Mesenteric fat pad (tissue), 1 donor: ENCODE measurements around the gene SLC4A4. TPM values are rescaled to one million over a fixed set of nuclear protein-coding genes. Genes with fewer than 3 reads are reported as not detected.

Experiments
- DNase-seq: peaks from one replicate; pipeline ENCODE4 v3.0.0-alpha.2; 2020; ENCODE audit warnings: low spot score
- total RNA-seq: library from RNA; stranded (reverse); fragmentation: NEBNext Ultra II Directional; extraction: Animal tissue kit (Norgen Biotek cat#: 25700); gene quantifications from one replicate; pipeline ENCODE4 v1.2.1, GENCODE V29; 2021
- donor health status: DM: yes; HTN: yes; CAD: no.

SLC4A4 gene
- total RNA-seq, 1 donor from 2014 or later = 5.5 TPM

DNA sequence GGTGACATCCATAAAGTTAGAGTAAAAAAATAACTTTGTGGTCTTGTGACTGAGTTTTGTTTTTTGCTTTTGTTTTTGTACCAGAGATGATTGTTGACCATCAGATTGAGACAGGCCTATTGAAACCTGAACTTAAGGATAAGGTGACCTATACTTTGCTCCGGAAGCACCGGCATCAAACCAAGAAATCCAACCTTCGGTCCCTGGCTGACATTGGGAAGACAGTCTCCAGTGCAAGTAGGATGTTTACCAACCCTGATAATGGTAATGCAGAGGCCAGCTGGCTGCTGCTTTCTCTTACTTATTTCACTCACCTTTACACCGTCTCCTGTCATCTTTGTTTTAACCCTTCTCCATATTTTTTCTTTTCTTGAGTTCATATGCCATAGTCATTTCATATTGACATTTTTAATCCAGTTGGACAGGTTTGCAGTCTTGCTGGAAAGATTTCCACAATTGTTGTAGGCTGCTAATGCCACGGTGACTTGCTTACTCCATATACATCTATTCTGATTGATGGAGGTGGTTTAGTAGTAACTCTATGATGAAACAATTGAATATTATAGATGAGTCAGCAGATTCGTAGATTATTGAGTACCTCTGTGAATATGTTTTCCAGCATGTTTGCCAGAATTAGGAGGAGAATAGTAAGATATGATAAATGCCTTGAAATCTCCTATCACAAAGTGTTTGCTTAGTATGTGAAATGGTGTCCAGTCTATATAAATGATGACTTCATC, 18.3 kb downstream of the SLC4A4 start:
- DNase-seq = no peak

DNA sequence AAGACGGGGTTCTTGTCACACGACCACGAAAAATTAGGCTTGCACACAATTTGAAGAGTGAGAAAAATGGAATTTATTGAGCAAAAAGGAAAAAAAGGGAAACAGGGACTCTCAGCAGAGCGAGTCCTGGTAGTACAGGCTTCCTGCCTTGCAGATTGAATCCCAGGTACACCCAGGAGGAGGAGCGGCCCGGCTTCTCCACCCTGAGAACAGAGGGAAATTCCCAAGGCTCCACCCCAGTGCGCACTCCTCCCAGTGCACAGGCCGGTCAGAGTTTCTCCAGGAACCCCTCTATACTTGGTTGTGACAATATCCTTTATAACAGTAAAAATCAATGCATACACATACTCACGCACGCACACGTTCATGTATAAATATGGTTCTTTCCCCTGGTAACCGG, 22.0 kb downstream of the SLC4A4 start:
- no peak for DNase-seq

DNA sequence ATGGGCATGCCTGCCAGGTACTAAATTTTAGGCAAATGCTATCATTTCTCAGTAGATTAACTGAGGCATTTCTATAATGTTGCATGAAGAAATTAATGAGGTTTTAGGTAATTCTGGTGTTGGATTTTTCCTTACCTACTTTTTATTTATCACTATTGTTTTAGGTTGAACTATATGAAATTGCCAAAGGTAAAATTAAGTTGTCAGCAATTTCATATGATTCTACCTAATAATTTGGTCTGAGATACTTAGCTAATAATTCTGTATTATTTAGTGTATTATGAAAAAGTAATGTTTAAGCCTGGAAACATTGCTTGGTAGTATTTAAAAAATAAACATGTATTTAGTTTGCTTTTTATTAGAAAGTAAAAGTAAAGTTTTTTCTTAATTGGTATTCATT, 22.7 kb downstream of the SLC4A4 start:
- no peak for DNase-seq

DNA sequence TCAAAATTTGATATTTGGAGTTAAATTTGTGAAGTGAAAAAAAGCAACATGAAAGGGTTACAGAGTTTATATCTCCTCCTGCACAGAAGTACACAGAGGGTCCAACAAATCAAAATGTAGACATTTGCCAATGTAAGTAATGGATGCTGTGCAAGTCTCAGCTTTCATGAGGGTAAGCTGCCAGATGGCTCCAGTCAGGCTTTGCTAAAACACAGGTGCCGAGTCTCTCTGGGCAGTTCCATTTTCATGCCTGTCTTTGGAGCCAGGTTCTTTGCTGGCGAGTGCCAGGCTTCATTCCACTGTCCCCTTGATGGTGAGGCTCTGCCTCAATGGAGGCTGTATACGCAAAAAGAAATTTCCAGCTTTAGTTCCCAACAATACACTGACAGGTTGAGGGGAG, 27.9 kb downstream of the SLC4A4 start:
- no peak for DNase-seq

DNA sequence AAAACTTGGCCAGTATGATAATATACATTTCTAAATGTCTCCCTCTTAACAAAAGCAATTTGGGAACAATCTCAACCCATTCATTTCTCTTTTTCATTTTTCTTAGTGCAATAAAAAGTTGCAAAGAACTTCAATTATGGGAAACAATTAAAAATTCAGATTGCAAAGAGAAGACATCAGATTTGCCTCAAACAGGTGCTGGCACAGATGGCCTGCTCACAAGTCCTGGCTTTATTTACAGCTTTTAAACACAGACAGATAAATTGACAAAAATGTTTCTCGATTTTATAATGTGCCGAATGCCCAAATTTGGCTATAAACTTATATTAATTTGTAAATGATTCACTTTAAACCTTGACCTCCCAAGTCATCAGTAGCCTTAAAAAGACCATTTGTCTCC, 28.7 kb downstream of the SLC4A4 start:
- no peak for DNase-seq

DNA sequence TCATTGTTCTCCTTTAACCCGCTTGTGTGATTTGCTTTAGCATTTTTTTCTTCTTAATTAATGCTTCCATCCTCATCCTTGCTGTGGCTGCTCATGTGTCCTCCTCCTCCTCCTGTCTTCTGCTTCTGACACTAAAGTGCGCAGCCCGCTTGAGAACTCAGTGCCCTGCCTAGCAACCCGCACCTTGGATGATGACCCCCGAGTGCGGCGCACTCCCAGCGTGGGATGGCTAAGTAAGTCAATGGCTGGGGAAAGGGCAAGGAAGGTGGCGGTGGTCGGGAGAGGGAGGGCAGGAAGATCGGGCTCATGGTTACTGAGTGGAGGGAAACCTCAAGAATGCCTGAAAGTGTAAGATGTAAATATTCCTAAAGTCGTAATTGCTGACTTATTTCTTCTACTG, 30.1 kb downstream of the SLC4A4 start:
- DNase-seq = no peak

DNA sequence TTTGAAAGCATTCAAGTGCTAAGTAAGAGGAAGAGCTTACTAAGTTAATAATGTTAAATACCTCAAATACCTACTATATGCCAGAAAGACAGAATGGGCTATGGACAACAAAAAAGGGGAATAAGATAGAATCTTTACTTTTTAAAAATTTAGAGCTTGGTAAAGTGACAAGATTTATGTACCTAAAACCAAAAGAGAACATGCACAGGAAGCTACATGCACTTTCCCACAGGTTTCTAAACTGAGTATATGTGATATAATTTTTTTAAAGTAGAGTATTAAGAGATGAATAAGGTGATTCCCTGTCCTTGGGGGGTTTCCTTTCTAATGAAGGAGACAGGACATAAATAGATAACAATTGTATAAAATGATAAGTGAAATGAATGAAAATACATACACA, 30.7 kb downstream of the SLC4A4 start:
- no peak for DNase-seq

DNA sequence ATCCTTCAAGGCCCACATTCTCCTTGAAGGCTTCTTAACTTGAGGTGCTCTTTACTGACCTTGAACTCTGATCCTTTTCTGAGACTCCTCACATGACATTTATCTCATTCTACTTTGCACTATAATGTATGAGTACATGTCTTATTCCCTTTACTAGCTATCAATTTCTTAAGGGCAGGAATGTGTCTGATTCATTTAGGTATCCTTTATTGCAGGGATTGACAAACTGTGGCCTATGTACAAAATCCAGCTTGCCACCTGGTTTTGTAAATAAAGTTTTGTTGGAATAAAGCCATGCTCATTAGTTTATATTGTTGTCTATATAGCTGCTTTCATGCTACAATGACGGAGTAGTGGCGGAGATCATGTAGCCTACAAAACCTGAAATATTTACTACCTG, 36.7 kb downstream of the SLC4A4 start:
- no peak for DNase-seq

DNA sequence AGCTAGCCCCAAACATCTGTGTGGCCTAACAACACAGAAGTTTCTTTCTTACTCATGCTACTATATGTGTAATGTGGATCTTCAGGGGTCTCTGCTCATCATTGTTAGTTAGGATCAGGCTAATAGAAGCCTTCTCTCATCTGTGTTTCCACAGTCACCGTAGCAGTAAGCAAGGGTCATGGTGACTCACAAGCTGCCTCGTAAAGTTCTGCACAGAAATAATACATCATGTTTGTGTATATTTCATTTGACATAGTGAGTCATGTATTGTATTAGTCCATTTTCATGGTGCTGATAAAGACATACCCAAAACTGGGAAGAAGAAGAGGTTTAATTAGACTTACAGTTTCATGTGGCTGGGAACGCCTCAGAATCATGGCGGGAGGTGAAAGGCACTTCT, 38.7 kb downstream of the SLC4A4 start:
- no peak for DNase-seq

DNA sequence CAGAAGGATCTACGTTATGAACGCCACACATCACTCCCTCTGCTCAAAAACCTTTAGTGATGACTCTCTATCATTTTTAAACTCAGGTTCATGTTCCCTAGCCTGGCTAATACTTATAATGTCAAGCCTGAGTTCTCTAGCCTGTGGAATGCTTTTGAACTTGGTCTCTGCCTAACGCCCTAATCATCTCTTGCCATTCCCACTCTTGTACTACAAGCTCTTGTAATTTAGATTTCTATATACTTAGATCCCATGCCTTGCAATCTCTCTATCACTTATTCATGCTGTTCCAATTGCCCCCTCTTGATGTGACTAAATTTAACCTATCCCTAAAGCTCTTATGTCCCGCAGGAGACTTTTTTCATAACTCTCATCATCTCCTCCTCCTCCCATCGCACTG, 40.3 kb downstream of the SLC4A4 start:
- DNase-seq = no peak

DNA sequence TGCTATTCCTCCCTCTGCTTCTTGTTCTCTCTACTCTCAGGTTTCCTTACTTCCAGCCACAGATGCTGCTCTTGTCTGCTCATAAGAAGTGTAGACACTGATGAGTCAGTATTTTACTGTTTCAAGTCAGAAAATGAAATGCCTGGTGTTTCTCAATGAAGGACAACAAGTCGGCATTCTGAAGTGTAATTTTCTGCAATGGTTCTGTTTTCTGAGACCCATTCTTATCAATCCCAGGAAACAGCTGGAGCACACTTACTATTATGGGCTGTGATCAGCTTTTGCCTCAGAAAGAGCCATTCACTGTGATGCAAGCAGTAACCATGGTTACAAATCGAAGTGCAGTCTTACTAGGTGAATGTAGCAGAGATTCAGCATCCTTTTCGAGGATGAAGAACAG, 42.0 kb downstream of the SLC4A4 start:
- no peak for DNase-seq

DNA sequence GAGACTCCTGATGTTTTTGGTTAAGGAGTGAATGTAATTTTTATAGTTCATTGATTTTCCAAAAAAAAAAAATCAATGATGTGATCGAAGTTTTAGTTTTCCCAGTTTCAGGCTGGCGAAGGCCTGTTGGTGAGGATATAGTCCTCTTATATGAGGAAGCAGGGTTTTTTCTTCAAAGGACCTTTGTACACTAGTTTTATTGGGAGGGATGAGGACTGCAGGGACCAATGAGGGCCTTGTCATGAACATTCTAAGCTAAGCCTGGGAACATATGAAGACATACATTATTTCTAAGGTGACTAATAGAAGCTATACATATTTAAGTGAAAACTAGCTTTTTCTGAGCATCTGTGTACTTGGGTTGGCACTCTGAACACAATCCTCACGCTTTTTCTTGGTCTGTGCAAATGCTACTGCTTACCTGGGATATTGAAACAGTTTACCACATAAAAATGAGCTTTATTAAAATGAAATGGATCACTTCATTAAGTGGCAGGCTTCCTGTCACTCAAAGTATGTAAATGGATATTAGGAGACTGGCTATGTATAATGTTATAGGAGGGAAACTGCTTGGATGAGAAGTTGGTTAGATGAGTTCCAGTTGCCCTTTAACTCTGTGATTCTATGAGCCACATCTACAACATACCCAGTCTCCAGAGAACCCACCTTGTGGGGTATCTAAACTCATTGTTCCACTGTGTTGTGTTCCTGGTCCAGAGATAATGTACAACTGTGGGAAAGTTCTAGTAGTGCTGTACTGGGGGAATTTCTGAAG, 43.5 kb downstream of the SLC4A4 start:
- no peak for DNase-seq

DNA sequence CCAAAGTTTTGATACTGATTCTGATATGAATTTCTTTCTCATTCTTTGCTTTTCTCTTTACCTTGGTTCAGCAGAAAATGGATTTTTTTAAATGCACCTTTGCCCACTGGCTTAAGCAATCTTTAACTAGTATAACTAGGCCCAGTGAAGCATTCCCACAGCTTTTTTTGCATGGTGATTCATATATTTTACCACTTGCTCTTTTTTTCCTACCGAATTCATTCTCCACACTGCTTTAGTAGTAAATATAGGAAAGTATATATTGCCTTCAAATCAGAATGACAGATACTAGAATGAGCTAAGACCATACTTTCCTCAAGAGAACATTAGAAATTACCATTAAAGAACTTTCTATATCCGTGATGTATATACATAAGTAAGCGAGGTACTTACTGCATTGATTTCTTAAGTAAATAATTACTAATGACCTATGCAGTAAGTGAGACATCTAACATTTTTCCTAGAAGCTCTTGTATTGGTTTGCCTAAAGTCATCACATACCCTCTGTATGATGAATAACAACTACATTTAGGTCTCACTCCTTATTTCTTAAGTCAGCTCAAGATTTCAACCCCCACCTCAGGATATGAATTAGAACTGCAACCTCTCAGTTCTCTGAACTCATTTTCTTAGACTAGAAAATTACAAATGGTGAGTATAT, 44.2 kb downstream of the SLC4A4 start:
- no peak for DNase-seq

DNA sequence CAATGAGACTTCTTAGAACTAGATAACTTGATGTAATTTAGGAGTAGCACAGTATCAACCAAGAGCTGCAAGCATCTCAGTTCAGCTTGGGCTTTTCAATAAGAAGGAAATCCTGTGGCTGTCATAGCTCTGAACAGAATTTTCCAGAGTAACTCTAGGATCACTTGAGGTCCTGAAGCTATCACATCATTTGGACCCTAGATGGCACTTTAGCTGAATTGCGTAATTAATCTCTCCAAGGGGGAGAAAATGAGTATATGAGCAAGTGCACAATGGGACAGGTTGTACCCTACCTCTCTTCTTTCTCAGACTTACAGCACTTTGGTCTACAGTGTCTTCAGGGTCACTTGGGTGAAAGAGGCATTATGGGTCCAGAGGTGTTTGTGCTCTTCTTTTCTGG, 45.2 kb downstream of the SLC4A4 start:
- no peak for DNase-seq

DNA sequence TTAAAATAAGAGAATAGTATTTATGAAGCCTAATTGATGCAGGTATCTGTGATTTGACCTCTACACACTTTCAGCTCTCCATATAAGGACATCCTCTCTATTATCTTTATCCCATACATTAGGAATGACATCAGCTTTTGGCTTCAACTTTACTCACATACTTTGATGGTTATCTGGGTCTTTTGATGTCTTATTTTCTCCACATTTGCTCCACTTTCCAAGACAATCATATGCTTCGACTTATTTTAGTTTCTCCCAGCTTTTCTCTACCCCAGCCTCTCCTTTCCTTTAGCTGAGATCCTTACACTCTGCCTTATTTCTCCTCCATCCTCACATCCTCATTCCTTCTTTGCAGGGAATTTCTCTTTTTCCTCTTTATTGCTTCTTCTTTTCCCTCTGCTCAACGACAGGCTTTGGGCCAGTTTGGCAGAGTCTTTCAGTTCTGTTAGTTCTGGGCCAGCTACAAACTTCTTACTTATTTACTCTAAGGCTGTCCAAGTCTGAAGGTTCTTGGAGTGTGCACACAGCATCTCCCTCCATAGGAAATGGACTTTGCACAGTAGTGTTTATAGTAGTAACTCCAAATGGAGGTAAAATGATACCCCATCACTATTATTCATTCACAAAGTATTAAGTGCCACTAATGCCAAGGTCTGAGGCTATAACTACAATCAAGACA, 50.5 kb downstream of the SLC4A4 start:
- DNase-seq = no peak

DNA sequence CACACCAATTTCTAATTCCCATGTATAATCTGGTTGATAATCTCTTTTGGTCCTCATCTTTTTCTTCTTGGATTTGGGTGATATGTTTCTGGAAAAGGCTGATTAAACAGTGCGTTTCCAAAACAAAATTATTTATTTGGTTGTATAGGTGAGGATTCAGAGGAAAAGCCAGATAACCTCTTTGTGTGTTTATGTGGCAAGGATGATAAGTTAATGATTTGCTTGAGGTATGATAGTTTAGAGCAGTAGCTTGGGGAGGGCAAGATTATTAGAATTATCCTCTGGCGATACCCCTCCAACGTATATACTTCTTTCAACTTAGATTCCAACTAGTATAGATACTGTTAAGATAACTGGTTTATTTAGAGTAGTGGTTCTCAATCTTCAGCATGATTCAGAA, 53.3 kb downstream of the SLC4A4 start:
- no peak for DNase-seq

DNA sequence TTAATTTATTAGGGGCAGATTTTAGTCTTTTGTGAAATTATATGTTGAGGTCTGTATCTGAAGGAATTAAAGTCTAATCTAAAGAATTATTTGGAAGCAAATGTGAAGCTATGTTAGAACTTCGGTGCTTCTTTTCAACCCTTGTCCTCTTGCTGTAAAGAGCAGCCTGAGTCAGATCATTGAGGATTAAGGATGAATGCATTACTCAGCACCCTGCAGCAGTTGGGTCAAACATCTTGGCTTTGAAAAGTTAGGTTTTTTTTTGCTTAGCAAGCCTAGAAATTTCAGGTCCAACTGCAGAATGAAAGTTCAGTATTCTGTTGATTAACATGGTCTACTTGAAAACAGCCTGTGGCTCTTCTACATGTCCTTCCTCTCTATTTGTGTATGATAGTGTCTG, 57.6 kb downstream of the SLC4A4 start:
- DNase-seq = no peak

DNA sequence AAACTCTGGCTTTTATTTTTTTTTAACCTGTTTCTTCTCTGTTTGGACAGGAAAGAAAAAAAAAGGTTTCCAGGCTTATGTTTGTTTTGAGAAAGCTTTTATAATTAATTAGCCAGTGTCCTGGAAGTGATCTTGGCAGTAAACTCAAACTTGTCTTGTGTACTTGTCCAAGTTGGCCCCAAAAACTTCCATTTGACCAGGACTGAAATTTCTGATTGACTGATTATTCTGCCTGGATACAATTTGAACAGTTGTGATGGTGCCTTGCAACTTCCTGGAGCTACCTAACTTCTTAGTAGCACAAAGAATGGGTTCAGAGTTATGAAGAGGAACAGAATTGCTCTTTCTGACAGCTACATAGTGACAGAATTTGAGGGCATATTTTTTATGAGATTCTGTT, 62.0 kb downstream of the SLC4A4 start:
- no peak for DNase-seq

DNA sequence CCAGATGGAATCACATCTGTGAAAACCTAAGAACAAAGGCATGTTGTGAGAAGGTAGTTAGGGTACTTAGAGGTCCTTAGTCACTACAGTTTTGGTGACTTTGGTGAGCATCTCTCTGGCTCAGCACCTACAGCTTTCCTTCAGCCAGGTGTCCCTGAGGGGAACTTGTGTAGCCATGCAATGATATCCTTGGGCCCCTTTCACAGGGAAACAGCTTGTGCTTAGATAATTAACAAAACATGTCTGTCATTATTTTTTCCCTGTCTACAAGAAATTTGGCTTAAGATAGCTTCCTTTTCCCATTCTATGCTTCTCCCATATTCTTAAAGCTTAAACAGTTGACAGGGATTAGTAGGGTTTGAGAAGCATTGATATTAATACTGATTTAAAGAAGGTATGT, 63.8 kb downstream of the SLC4A4 start:
- DNase-seq = no peak

DNA sequence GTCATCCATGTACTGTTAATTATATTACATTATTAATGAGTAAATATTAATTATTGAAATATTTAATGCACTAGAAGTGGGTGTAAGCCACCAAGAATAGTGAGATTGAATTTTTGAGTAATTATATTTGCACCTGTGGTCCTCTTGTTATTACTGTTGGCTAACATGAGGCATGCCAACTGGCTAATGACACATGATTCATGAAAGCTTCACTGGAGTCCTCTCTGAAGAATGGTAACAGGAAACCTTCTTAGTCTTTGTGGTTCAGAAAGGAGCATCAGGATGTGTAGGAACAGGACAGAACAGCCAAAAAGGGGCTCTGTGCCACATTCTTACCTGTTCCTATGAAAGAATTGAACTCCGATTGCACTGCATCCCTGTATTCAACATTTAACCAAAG, 65.2 kb downstream of the SLC4A4 start:
- no peak for DNase-seq

DNA sequence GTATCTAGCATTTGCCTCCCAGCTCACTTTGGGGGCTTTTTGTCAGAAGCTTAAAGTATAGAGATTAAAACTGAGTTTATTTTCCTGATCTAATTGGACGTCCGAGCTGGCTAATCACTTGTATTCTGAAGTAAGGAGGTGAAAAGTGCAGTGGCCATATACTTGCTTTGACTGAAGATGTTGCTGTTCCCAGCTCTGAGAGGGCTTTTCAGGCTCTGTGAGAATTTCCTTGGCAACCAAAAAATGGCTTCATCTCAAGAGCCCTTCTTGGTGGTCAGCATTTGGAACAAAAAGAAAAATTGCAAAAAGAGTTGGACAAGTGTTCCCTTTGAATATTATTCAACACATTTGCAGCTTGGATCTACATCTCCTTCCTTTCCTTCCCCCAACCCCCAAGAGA, 67.0 kb downstream of the SLC4A4 start:
- DNase-seq = no peak

DNA sequence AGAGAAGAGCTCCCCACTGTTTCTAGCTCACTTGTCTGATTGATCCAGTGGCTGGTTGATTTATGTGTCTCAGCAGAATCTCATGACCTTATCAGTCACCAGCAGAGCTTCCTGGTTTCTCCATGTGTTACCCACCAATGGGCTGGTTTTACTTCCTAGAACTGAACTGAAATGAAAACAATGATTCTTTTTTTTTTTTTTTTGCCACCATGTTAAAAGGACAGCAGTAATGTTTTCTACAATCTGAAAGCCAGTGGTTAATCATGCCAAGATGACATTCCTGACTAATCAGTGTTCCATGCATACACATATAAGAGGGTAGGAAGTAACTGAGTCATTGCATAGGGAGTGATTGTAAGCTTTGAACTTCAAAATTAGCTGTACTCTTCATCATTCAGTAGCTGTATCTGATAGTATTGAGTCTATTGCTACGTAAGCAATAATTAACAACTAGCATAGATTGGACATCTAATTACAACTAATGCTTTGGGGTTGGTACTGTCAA, 67.7 kb downstream of the SLC4A4 start:
- DNase-seq = no peak
